Fibroblast of lung (primary cell): ENCODE results near the gene PFN3.

Experiments
- CTCF ChIP-seq, 2 donors: IDR thresholded peaks in 1 of 2; conservative IDR thresholded peaks in 1 of 2; 1 replicate in 1 of 2; 2 replicates in 1 of 2; pipeline ENCODE4 v1.5.1; 2011 to 2012; ENCODE audit warnings: low read length in 2 of 2, control low read depth in 1 of 2, inconsistent platforms in 1 of 2, low read depth in 1 of 2, mild to moderate bottlenecking in 1 of 2
- EZH2 ChIP-seq: IDR thresholded peaks from 2 replicates; pipeline ENCODE4 v1.5.1; 2012; ENCODE audit warnings: low read length, control low read depth, mild to moderate bottlenecking; ENCODE audit errors: missing control alignments

- TF ChIP-seq CTCF (conservative IDR thresholded peaks at IDR 0.05 in 1 of 2, IDR thresholded peaks at IDR 0.05 in 1 of 2; ENCODE audit: low read depth in 1 of 2, low read length in 2 of 2) (no peak), EZH2 (no peak)
These were observed 39.1 kb upstream of the PFN3 start for GRCh38 chr5:177439518-177440053.
